ENCODE measurements around the gene IQCN.

GRCh38 chr19:18271433-18271841 lies 2.8 kb downstream of the IQCN start:
- TF ChIP-seq YY1 (IDR thresholded peaks at IDR 0.05; ENCODE audit: insufficient read depth, insufficient read length) (no peak), ZNF274 (IDR thresholded peaks at IDR 0.05; ENCODE audit: low read depth, low read length) (no peak), SUZ12 (IDR thresholded peaks at IDR 0.05; ENCODE audit: extremely low read depth, insufficient read depth, insufficient read length) (no peak)

Data from NT2/D1 (cell line).